NT2/D1 (cell line): ENCODE measurements around the gene NDUFA11.
"Not testable (repeated sequence)": the region's sequence is repeated elsewhere in the genome, so short reads cannot be mapped to it uniquely, and the experiment has no call there.

Source experiments
- SUZ12 ChIP-seq: IDR thresholded peaks from 2 replicates; pipeline ENCODE4 v1.6.1; 2011; ENCODE audit not compliant: insufficient read length, insufficient read depth; ENCODE audit errors: extremely low read depth
- YY1 ChIP-seq: IDR thresholded peaks from 2 replicates; pipeline ENCODE4 v1.6.1; 2011; ENCODE audit not compliant: insufficient read length, insufficient read depth
- ZNF274 ChIP-seq: IDR thresholded peaks from 2 replicates; pipeline ENCODE4 v1.6.1; 2011; ENCODE audit warnings: mild to moderate bottlenecking, low read depth, low read length

DNA sequence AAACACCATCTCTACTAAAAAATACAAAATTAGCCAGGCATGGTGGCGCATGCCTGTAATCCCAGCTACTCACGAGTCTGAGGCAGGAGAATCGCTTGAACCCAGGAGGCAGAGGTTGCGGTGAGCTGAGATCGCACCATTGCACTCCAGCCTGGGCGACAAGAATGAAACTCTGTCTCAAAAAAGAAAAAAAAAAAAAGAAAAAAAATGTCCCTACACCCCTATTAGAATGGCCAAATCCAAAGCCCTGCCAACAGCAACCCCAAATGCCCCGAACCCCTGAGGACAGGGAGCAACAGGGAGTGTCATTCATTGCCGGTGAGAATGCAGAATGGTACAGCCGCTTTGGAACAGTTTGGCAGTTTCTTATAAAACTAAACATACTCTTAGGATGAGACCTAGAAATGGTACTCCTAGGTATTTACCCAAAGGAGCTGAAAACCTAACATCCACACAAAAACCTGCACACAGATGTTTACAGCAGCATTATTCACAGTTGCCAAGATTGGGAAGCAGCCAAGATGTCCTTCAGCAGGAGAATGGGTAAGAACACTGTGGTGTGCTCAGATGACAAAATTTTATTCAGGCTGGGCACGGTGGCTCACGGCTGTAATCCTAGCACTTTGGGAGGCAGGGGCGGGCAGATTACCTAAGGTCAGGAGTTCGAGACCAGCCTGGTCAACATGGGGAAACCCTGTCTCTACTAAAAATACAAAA lies 20.3 kb downstream of the NDUFA11 start:
- not testable (repeated sequence) for TF ChIP-seq ZNF274, YY1, SUZ12
